ENCODE measurements around the gene TECPR2.

TECPR2 gene

DNA sequence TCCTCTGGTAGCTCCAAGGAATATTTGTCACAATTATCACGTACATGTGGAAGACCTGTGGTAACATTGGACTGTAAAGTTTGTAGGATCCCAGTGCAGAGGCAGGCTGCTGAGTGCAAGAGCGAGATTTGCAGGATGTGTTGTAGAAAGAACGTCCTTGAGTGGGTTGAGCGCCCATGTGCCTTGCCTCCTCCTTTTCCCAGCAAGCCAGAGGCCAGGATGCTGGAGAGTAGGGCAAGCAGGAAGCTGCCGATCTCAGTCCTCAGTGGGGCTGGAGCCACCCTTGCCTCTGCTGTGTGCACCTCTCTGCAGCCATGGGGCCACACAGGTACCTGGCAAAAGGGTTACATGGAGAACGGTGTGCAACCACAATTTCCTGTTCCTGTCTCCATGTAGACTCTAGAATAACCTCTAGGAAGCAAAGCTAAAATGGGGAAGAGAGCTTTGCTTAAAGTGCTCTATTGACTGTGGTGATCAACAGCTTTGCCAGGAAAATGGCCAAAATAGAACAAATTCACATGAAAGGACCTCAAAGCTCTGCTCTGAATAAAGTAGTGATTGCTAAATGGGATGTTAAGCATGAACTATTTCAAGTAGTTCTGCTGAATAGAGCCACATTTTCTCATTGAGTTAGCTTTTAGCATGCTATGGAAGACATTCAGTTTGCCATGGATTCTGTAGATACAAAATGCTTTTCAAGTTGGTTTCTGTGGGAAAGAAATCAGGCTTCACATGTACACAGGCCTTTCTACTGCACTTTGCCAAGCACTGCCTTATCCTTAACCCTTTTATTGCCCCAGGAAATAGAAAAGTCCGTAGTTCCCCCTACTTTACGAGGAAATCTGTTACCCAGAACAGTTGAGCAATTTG is 109.4 kb downstream of the TECPR2 start:
- no peak for DNase-seq

DNA sequence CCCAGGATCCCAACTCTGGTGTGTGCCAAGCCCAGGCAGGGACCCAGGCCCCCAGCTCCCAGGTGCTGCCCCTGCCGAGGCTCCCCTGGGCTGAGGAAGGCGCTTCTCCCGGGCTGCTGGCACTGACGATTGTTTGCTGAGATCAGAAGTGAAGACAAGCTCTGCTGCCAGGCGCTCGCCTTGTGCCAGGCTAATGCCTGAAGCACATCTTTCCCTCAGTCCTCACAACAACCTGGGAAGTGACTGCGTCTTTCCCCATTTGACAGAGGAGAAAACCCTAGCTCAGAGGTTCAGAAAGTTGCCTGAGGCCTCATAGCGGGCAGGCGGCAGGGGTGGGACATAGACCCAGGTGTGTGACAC is 110.0 kb downstream of the TECPR2 start:
- DNase-seq = no peak

DNA sequence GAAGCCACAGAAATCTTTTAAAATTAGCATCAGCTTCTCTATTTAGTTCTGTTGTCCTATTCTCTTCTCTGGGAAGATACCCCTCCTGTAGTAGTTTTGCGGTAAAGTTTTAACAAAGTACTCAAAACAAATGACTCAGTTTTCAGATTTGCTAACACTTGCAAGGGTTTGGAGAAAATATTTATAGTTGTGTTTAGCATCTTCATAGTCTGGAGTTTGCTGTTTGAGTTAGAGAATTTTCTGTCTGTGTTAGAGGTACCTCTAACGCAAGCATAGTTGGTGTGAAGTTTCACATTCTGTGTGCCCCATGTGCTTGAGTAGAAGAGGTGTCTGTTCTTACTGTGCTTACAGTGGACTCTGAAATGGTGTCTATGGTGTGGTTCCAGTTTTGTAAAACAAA is 110.8 kb downstream of the TECPR2 start:
- DNase-seq = no peak

DNA sequence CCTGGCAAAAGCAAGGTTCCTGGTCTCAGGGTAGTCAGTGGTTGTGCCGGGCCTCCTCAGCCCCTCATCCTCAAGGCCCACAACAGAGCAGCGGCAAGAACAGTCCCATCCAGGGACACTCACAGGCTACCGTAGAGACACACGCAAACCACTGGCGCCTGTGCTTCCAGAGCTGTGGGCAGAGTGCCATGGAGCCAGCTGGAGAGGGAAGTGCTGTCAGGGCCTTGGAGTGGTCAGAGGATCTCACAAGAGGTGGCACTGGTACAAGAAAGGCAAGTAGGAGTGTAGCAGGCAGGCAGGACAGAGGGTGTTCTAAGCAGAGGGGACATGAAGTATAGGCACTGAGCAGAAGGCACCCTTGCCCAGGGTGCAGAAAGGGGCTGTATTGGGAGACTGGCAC is 112.2 kb downstream of the TECPR2 start:
- no peak for DNase-seq

DNA sequence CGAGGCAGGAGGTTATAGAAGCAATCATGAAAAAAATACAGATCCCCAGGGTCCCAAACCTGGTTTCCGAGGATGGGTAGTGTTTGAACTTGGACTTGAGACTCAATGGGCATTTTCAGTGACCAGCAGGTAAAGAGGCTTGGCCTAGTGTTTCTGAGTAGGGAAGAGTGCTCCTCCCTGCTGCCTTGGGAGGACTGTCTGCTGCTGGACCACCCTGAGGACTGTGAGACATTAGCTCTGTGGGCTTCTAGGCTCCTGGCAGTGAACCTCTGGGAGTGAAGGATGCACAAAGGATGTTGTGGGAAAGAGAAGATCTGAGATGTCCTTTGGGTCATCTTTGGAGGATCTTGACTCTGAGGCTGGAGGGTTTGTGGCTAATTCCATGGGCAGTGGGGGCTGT is 116.4 kb downstream of the TECPR2 start:
- DNase-seq = no peak

DNA sequence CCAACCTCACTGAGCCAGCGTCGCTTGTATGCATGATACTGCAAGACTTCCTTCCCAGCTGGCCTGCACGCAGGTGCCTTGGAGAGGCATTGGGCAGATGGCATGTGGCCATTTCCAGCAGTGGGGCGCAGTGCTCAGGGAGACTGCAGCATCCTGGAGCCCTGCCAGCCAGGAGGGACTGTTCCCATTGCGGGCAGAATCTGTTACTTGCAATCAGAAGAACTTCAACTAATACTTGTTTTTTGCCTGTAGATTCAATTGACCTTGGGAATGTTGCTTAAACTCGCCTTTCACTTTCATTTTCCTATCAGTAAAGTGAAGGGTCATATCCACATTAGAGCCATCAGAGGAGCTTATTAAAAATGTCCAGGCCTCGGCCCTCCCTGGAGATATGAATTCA is 117.0 kb downstream of the TECPR2 start:
- no peak for DNase-seq

DNA sequence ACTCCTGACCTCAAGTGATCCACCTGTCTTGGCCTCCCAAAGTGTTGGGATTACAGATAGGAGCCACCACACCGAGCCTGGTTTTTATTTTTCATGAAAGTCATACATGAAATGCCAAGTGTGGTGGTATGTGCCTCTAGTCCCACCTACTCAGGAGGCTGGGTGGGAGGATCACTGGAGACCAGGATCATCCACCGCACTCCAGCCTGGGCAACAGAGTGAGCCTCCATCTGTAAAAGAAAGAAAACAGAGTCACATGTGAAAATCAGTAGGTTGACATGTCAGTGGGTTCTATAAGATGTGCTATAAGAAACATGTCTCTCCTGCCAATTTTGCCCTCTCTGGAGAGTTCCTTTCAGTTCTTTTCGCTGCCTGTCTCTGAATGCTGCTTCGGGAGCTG is 118.6 kb downstream of the TECPR2 start:
- no peak for DNase-seq

DNA sequence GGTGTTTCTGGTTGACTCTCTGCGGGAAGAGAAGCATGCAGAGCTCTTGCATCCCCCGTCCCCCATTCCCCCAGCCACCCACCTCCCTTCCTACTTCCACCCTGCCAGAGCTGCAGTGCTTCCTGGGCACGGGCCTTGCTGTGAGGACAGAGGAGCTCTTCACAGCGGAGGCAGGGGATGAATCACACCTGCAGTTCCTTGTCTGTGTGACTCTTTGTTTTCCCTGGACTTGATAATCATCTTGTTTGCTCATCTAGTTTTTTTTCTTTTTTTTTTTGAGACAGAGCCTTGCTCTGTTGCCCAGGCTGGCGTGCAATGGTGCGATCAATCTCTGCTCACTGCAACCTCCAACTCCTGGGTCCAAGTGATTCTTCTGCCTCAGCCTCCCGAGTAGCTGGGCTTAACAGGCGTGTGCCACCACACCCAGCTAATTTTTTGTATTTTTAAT is 119.1 kb downstream of the TECPR2 start:
- DNase-seq = no peak

DNA sequence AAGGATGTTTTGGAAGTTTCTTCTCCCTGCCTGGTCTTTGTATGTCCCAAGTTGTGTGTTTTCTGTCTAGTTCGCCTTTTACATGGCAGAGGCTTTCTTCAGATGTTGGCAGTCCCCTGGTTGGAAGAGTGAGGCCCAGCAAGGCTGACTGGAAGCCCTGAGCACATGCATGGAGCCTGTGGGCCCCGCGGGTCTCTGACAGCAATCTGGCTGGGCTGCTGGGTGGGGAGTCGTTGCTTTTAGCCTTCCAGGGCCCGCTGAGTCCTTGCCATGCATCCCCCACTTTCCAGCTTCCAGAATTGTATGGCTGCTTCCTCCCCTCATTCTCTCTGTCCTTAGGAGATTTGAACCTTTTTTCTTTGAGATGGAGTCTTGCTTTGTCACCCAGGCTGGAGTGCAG is 121.6 kb downstream of the TECPR2 start:
- no peak for DNase-seq

DNA sequence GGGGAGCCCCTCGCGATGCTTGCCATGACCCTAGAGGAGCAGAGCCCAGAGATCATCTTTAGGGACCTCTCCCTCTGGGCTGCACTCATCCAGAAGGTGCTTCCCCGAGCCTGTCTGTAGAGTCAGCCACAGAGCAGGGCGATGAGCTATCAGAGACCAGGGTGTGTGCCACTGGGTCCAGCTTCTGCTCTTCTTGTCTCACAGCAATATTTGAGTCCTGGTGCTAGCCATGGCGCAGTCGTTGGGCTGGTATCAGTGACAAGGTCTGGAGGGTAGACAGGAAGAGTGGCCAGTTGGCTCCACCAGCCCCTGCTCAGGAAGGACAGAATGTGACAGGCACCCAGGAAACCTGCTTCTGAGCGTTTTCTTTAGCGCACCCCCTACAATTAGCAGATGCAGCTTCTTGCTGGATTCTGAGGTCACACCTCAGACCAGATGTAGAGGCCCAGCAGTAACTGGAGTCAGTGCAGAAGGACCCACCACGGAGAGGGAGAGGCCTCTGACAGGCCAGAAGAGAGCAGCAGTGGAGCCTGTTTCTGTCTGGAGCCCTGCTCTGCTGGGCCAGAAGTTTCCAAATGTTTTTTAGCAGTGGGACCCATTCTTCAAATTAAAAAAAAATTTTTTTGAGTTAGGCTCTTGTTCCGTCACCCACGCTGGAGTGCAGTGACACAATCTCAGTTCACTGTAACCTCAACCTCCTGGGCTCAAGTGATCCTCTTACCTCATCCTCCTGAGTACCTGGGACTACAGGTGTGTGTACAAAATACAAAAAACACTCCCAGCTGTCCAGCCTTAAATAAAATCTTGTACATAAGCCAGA is 123.2 kb downstream of the TECPR2 start:
- DNase-seq = no peak

DNA sequence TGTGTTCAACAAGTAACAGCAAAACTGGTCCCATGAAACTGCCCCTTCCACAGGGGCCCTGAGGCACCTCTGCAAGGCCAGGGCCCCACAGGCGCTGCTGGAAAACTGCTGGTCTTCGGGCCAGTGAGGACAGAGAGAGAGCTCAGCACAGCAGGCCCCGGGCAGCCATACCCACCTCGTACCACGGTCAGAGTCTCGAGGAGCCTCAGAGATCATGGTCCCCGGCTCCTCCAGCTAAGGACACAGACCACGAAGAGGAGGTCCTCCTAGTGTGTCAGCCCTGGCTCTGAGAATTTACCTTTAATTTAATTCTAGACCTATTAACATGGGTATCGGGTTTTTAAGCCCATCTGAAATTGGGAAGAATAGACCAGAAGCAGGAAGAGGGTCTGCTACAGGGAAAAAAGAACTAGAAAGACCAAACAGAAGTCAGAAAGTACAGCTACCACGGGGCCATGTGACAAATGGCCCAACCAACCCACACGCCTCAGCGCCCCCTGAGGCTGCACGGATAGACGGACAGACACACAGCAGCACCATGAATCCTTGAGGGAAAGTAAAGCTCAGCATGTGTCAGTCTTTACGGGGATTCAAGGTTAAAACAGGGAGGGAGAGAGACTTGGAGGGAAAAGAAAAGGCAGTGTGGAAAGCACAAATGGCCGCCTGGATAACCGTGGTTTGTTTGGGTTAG is 123.9 kb downstream of the TECPR2 start:
- DNase-seq = no peak

DNA sequence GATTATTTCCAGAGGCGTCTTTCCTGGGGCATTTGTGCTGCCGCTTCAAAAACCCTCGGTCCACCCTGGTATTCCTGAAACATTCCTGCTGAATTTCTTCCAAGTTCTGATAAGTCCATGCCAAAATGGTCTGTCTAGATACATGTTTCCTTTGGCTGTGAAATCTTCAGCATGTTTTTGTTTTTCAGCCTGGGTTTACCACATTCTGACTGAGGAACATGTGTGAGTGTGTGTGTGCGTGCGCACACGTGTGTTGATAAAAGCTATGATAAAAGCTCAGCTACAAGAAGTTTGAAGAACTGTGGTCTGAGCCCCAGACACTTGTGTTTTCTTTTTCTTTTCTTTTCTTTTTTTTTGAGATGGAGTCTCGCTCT is 124.5 kb downstream of the TECPR2 start:
- no peak for DNase-seq

DNA sequence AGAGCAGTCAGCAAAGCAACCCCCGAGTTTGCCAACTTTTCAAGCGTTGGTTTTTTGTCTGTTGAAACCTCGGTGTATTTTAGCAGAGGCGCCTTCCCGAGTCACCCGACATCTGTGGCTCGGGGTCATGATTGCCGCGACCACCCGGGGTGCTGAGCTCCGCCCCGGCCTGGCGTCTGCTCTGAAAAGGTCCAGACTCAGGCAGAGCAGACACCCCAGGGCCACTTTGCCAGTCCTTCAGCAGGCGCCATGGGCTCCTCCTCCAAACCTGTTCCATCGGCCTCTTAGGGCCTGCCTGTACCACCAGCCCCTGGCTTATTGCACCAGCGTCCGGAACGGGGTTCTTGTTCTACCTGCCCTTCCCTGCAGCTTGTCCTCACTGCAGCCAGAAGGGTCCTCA is 127.7 kb downstream of the TECPR2 start:
- DNase-seq = no peak

DNA sequence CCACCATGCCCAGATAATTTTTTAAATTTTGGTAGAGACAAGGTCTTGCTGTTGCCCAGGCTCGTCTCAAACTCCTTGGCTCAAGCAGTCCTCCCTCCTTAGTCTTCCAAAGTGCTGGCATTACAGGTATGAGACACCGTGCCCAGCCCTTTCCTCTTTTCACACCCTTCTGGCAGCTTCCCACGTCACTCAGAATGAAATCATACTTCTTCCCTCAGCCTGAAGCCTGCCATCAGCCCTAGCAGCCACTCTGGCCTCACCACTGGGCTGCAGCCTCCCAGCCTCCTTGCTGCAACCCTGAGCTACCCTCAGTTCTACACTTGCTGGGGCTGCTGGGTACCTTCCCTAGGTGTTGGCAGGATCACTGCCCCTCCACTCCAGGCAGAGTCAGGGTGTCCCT is 128.6 kb downstream of the TECPR2 start:
- DNase-seq = no peak

DNA sequence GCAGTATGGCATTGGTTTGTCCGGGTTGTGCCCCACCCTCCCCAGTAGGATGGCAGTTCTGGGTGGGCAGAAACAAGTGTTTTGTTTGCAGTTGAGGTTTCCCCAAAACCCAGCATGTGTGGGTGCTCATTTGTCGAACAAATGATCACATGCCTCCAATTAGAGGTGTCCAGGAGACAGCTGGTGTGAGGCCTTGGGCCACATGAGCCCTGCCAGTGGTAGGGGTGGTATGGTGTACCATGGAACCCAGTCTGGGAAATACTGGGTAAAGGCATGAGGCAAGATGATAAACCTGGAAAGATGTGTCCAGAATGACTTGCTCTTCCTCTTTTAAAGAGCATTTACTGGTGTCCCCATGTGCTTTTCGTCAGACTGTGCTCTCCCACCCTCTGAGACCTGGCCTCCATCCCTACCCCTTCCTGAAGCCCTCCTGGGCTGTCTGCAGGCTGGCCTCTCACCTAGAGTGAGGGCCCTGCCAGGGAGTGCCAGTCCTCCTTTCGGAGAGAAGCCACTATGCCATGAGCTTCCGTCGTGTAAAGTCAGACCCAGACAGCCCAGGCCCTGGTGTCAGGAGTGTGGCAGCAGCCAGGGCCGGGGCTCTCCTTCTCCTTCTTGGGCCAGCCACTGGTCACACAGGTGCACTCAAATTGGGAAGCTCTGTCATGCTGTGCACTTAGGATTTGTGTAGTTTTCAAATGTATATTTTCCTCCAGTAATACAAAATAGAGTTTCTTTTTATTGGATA is 129.2 kb downstream of the TECPR2 start:
- no peak for DNase-seq

DNA sequence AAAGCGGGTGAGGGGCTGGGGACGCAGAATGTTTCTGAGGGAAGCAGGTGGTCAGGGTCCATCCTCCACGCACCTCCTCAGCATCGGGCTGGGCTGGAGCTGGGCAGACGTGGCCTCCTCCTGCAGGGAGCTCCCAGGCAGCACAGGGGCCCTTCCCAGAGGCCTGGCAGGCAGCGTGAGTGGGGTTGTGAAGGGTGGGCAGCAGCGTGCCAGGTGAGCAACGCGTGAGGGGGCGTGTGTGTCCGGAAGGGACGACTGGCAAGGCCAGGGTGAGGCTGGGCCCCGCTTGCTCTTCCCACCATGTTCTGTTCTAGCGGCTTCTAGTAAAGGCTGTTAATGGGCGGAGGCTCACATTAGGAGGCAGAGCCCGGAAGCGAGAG is 129.8 kb downstream of the TECPR2 start:
- no peak for DNase-seq

DNA sequence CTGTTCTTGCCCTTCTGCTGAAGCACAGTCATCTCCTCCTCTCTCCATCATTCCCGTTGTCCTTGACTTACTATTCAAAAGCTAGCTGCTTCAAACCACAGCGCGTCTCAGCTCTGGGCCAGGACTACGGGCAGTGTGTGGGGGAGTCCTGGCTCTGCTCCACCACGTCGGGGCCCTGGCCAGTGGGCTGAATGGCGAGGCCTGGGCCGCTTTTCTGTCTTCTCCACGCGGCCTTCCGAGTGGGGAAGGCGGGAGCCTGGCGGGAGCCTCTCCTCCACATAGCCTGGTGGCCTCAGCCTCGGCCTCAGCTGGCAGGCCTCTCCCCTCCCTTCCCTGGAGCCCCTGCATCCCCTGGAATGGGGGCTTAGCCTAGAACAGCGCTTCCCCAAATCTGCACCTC is 130.4 kb downstream of the TECPR2 start:
- no peak for DNase-seq

DNA sequence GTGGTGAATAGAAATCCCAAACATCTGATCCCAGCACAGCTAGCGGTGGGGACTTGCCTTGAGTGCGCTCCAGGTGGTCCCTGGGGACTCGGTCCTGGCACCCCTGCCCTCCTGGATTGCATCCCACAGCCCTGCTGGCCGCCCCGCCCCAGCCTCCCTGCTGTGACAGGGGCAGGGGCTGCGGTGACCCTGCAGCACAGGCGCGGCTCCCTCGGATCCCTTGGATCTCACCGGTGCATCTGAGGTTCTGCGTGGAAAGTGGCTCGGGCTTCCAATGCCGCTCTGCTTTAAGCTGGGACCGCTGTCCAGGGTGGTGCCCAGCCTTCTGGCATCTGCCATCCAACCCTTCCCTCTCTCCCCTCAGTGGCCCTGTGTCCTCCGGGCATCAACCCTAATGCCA is 130.8 kb downstream of the TECPR2 start:
- no peak for DNase-seq

DNA sequence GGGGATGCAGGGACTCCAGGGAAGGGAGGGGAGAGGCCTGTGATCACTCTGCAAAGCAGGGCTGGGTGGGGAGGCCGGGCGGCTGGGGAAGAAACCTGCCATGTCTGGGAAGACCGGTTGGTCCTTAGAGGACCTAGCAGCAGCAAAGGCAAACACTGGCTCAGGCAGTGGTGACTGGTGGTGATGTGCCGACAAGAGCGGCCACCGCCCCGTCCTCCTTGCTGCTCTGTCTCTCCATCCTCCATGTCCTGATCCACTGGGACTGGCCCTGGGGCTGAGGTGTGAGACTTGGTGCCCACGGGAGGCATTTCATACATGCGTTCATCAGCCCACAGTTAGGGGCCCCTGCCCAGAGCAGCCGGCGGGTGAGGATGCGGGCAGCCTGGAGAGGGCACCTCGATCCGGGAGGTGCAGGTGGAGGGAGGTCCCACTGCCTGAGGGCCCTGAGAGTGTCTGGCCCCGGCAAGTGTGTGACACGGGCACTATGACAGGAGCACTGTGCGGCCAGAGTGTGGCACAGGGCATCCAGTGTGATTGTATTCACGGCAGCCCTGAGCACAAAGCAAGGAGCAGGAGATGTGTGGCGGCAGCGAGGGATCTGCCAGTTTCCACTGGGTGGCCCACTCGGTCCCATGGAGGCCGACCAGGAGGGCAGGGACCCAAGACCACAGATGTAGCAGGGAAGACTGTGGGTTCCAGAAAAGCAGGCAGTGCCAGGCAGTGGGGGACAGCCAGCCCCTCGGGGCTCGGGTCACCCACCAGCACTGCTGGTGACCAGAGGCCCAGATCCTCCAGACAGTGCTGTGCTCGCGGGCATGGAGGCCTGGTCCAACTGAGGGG is 133.0 kb downstream of the TECPR2 start:
- DNase-seq = no peak

DNA sequence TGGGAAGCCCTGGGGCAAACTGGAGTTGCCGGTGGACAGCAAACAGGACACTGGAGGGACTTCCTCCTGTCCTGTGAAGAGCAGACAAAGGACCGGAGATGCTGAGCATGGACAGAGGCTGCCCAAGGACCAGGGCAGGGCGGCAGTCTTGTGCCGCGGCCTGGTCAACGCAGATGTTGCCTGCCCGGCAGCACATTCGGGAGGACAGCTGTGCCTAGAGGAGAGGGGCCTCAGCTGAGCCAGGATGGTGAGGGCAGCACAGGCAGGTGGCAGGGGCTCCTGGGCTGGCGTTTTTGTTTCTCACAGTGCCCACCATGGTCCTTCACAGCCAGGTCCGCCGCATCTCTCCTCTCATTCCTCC is 133.6 kb downstream of the TECPR2 start:
- no peak for DNase-seq

DNA sequence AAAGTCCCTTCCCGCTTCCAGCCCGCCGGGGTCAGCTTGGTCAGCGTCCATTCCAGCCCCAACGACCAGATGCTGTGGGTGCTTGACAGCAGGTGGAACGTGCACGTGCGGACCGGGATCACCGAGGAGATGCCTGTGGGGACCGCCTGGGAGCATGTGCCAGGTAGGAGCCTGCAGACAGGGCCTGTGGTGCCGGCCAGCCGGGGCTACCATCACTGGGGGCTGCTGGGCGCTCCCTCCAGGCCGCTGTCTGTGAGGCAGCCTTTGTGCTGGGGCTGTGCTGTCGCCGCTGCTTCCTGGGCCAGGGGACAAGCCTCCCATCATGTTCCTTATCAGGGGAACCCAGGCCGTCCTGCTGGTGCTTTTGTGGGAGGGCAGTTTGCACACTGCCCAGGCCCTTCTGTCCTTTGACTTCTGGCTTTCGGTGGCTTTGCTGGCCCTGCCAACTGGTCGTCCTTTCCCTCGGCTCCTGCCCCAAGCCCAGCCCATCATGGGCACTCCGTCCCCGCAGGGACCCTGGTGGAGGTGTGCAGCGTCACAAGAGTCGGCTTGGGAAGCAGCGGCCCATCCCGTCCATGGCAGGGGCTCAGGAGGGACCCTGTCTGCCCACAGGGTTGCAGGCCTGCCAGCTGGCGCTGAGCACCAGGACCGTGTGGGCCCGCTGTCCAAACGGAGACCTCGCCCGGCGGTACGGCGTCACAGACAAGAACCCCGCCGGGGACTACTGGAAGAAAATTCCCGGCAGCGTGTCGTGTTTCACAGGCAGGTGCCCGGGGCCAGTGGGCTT is 134.4 kb downstream of the TECPR2 start:
- DNase-seq = no peak

Data from cortex of kidney (tissue), 1 donor.